ENCODE measurements around the gene SNAP91. TPM values are rescaled to one million over a fixed set of nuclear protein-coding genes. Genes with fewer than 3 reads are reported as not detected.
"Not testable (repeated sequence)": the region's sequence is repeated elsewhere in the genome, so short reads cannot be mapped to it uniquely, and the experiment has no call there.

The SNAP91 gene
- total RNA-seq, 1 donor from 2014 or later: 1.5 TPM

DNA sequence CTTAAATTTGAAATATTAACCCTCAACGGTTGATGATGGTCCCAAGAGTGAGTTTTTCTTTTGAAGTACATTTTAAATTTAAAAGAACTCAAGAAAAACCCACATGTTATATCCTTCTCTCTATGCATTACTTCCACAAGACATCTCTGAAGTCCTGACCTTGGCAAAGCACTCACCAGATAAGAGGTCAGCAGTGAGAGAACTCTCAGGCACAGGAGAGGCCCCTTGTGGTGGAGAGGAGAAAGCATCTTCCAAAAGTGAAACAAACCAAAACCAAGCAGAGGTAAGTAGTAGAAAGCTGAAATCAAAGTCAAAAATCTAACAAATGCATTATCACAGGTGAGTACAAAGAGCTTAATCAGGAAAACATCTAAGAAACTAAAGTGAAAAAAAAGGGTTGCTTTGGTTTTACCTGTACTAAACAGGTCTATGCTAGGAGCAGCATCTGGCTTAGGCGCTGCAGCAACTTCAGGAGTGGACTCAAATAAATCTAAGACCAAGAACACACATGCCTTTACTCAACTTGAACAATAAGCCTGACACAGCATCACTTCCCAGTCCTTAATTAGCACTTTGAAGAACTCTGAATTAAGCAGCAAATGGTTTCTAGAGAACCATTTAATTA lies 116.0 kb downstream of the SNAP91 start:
- Mint-ChIP-seq H3K4me1 (ENCODE audit: unreplicated experiment) (no peaks in the 10 kb centered on the region), H3K36me3 (ENCODE audit: low read depth, unreplicated experiment) (no peaks in the 10 kb centered on the region), H3K9me3 (ENCODE audit: unreplicated experiment) (no peaks in the 10 kb centered on the region), H3K27ac (ENCODE audit: unreplicated experiment) (no peak overlapping the region), H3K27me3 (ENCODE audit: unreplicated experiment) (peaks cover 3% of the 10 kb centered on the region), H3K4me3 (ENCODE audit: unreplicated experiment) (no peak overlapping the region)
- DNase-seq (ENCODE audit: low spot score): peak; percentile 14
- TF ChIP-seq, protein P1, sequence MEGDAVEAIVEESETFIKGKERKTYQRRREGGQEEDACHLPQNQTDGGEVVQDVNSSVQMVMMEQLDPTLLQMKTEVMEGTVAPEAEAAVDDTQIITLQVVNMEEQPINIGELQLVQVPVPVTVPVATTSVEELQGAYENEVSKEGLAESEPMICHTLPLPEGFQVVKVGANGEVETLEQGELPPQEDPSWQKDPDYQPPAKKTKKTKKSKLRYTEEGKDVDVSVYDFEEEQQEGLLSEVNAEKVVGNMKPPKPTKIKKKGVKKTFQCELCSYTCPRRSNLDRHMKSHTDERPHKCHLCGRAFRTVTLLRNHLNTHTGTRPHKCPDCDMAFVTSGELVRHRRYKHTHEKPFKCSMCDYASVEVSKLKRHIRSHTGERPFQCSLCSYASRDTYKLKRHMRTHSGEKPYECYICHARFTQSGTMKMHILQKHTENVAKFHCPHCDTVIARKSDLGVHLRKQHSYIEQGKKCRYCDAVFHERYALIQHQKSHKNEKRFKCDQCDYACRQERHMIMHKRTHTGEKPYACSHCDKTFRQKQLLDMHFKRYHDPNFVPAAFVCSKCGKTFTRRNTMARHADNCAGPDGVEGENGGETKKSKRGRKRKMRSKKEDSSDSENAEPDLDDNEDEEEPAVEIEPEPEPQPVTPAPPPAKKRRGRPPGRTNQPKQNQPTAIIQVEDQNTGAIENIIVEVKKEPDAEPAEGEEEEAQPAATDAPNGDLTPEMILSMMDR (IDR thresholded peaks at IDR 0.05; ENCODE audit: unreplicated experiment): peak; percentile 42

- H3K27ac Mint-ChIP-seq (ENCODE audit: unreplicated experiment): no peak overlapping the region
- TF ChIP-seq, protein P1 (IDR thresholded peaks at IDR 0.05; ENCODE audit: unreplicated experiment): no peak
Measured at GRCh38 chr6:83590416-83590815, 118.5 kb downstream of the SNAP91 start.

DNA sequence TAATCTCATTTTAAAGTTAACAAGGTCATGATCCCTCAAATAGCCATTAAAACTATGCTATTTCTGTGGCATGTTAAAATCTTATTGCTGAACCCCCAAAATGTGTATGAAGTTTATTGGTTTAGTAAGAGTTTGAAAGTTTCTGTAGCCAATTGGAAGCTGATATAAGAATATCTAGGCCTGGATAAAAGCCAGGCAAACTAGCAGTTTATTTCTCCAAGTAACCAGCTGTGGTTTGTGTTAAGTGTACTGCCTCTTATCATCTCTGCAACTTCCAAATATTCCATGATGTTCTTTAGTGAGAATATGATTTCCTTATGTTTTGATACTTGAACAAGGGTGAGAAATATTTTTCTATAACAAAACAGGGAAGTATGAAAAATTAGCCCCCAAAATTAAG lies 119.8 kb downstream of the SNAP91 start:
- no peaks in the 10 kb centered on the region for H3K27me3 Mint-ChIP-seq (ENCODE audit: unreplicated experiment)
- DNase-seq (ENCODE audit: low spot score): no peak

More at GRCh38 chr6:83590416-83590815, 118.5 kb downstream of the SNAP91 start:
- Mint-ChIP-seq H3K4me3 (ENCODE audit: unreplicated experiment) (no peak overlapping the region), H3K9me3 (ENCODE audit: unreplicated experiment) (no peaks in the 10 kb centered on the region), H3K27me3 (ENCODE audit: unreplicated experiment) (no peaks in the 10 kb centered on the region), H3K36me3 (ENCODE audit: low read depth, unreplicated experiment) (no peaks in the 10 kb centered on the region), H3K4me1 (ENCODE audit: unreplicated experiment) (no peaks in the 10 kb centered on the region)
- no peak for DNase-seq (ENCODE audit: low spot score)

DNA sequence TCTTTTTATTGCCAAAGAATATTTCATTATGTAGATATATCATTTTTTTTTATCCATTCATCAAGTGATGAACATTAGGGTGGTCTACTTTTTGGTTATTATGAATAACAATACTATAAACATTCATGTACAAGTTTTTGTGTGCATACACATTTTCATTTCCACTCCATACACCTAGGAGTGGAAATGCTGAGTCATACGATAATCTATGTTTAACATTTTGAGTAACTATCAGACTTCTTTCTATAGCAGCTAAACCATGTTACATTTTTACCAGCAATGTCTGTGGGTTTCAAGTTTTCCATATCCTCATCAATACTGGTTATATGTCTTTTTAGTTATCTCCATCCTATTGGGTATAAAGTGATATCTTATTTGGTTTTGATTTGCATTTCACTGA lies 130.8 kb downstream of the SNAP91 start:
- Mint-ChIP-seq H3K27me3 (ENCODE audit: unreplicated experiment) (no peaks in the 10 kb centered on the region), H3K4me3 (ENCODE audit: unreplicated experiment) (no peak overlapping the region), H3K9me3 (ENCODE audit: unreplicated experiment) (no peaks in the 10 kb centered on the region), H3K27ac (ENCODE audit: unreplicated experiment) (no peak overlapping the region), H3K4me1 (ENCODE audit: unreplicated experiment) (peaks cover 3% of the 10 kb centered on the region), H3K36me3 (ENCODE audit: low read depth, unreplicated experiment) (no peaks in the 10 kb centered on the region)
- DNase-seq (ENCODE audit: low spot score): no peak
- TF ChIP-seq, protein P1 (IDR thresholded peaks at IDR 0.05; ENCODE audit: unreplicated experiment): no peak

More for the DNA sequence above, 119.8 kb downstream of the SNAP91 start:
- Mint-ChIP-seq H3K4me1 (ENCODE audit: unreplicated experiment) (no peaks in the 10 kb centered on the region), H3K27ac (ENCODE audit: unreplicated experiment) (no peak overlapping the region), H3K9me3 (ENCODE audit: unreplicated experiment) (no peaks in the 10 kb centered on the region), H3K4me3 (ENCODE audit: unreplicated experiment) (no peak overlapping the region), H3K36me3 (ENCODE audit: low read depth, unreplicated experiment) (no peaks in the 10 kb centered on the region)
- TF ChIP-seq, protein P1 (IDR thresholded peaks at IDR 0.05; ENCODE audit: unreplicated experiment): no peak

DNA sequence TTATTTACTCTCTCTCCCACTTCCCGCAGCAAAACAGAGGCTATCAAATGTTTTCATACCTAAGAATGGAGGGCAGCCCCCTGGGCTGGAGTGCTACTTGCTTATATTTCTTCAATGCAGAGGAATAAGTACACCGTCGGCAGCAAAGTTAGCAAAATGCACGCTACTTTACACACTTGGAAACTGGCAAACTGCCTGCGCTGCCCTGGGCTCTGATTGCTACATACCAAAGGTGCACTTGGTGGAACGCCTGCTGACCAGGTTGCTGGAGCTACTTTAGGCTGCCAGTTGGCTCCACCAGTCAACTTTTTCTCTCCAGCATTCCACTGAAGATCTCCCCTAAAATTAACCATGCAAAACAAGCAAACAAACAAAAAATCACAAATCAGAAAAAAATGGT lies 134.1 kb downstream of the SNAP91 start:
- Mint-ChIP-seq H3K27ac (ENCODE audit: unreplicated experiment) (no peak overlapping the region), H3K36me3 (ENCODE audit: low read depth, unreplicated experiment) (no peaks in the 10 kb centered on the region), H3K4me3 (ENCODE audit: unreplicated experiment) (no peak overlapping the region), H3K27me3 (ENCODE audit: unreplicated experiment) (no peaks in the 10 kb centered on the region), H3K4me1 (ENCODE audit: unreplicated experiment) (peaks cover 3% of the 10 kb centered on the region), H3K9me3 (ENCODE audit: unreplicated experiment) (no peaks in the 10 kb centered on the region)
- no peak for DNase-seq (ENCODE audit: low spot score)
- TF ChIP-seq, protein P1 (IDR thresholded peaks at IDR 0.05; ENCODE audit: unreplicated experiment): no peak

DNA sequence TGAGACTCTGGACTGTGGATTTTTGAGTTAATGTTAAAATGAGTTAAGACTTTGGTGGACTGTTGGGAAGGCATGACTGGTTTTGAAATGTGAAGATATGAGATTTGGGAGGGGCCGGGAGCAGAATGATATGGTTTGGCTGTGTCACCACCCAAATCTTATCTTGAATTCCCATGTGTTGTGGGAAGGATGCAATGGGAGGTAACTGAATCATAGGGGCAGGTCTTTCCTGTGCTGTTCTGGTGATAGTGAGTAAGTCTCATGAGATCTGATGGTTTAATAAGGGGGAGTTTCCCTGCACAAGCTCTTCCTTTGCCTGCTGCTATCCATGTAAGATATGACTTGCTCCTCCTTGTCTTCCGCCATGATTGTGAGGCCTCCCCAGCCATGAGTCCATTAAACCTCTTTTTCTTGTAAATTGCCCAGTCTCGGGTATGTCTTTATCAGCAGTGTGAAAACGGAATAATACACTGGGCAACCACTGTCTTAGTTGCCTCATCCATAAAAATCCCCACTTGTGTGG lies 137.2 kb downstream of the SNAP91 start:
- H3K4me1 Mint-ChIP-seq (ENCODE audit: unreplicated experiment); H3K9me3 Mint-ChIP-seq (ENCODE audit: unreplicated experiment); H3K4me3 Mint-ChIP-seq (ENCODE audit: unreplicated experiment); H3K36me3 Mint-ChIP-seq (ENCODE audit: low read depth, unreplicated experiment); H3K27me3 Mint-ChIP-seq (ENCODE audit: unreplicated experiment); DNase-seq (ENCODE audit: low spot score); H3K27ac Mint-ChIP-seq (ENCODE audit: unreplicated experiment): not testable (repeated sequence)
